Fibroblast of lung (primary cell): ENCODE results near the gene GOLGA6L7.

Experiments used
- EZH2 ChIP-seq: IDR thresholded peaks from 2 replicates; pipeline ENCODE4 v1.5.1; 2012; ENCODE audit warnings: low read length, control low read depth, mild to moderate bottlenecking; ENCODE audit errors: missing control alignments
- TF ChIP-seq, protein P1 (sequence below), 2 donors: IDR thresholded peaks in 1 of 2; conservative IDR thresholded peaks in 1 of 2; 1 replicate in 1 of 2; 2 replicates in 1 of 2; pipeline ENCODE4 v1.5.1; 2011 to 2012; ENCODE audit warnings: low read length in 2 of 2, control low read depth in 1 of 2, inconsistent platforms in 1 of 2, low read depth in 1 of 2, mild to moderate bottlenecking in 1 of 2

DNA sequence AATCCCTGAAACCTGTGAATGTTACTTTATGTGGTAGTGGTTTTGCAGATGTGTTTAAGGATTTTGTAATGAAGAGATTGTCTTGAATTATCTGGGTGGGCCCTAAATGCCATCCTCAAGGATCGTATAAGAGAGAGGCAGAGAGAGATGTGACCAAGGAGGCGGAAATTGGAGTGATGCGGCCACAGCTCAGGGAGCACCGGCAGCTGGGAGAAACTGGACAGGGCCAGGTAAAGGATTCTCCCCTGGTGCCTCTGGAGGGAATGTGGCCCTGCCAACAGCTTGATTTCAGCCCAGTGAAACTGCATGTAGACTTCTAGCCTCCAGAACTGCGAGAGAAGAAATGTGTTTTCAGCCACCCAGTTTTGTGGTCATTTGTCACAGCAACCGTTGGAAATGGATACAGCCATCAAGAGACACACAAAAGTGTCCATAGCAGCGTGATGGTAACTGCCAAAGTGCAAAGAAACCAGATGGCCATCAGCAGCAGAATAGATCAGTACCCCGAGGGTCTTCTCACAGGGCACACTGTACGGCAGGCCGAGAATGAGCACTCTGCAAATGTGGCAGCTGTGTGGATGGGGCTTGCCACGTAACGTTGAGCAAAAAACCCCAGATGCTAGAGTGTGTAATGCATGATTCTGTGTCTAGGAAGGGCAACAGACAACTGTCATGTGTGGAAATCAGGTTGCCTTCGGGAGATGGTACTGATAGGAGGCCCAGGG is 49.6 kb upstream of the GOLGA6L7 start:
- TF ChIP-seq, protein P1, sequence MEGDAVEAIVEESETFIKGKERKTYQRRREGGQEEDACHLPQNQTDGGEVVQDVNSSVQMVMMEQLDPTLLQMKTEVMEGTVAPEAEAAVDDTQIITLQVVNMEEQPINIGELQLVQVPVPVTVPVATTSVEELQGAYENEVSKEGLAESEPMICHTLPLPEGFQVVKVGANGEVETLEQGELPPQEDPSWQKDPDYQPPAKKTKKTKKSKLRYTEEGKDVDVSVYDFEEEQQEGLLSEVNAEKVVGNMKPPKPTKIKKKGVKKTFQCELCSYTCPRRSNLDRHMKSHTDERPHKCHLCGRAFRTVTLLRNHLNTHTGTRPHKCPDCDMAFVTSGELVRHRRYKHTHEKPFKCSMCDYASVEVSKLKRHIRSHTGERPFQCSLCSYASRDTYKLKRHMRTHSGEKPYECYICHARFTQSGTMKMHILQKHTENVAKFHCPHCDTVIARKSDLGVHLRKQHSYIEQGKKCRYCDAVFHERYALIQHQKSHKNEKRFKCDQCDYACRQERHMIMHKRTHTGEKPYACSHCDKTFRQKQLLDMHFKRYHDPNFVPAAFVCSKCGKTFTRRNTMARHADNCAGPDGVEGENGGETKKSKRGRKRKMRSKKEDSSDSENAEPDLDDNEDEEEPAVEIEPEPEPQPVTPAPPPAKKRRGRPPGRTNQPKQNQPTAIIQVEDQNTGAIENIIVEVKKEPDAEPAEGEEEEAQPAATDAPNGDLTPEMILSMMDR (conservative IDR thresholded peaks at IDR 0.05 in 1 of 2, IDR thresholded peaks at IDR 0.05 in 1 of 2; ENCODE audit: low read depth in 1 of 2, low read length in 2 of 2), result no peak
- TF ChIP-seq EZH2, result no peak
